H1 (cell line): ENCODE measurements around the gene ERLIN1. TPM values are rescaled to one million over a fixed set of nuclear protein-coding genes. Genes with fewer than 3 reads are reported as not detected.
A peak's percentile ranks its signal among the peaks of the same experiment; 100 is the strongest.

Experiments used
- CTCF ChIA-PET: fragments of 300-600 bp; sonication (Branson Sonifier 250); formaldehyde crosslinking; loops from one replicate; lab custom pipeline; 2021; ENCODE audit not compliant: partially characterized antibody; lab: Charles Lee
- POLR2A ChIA-PET: fragments of 300-600 bp; sonication (Branson Sonifier 250); formaldehyde crosslinking; loops from one replicate; lab custom pipeline; 2021; ENCODE audit warnings: inconsistent platforms; ENCODE audit not compliant: partially characterized antibody; lab: Charles Lee
- DNase-seq, 2 experiments: peaks; one replicate each; pipeline versions ENCODE4 v3.0.0 to v3.0.0-alpha.2; 2010 to 2022; ENCODE audit warnings: low spot score in 2 of 2, low read depth in 1 of 2, mixed read lengths in 1 of 2
- FAIRE-seq: peaks from 2 replicates; lab custom pipeline; 2011; peaks lifted over from hg19 to GRCh38; lab: Jason Lieb, UNC
- H2AFZ ChIP-seq: 2 replicates; pipeline ENCODE4 v1.8.1; 2012; ENCODE audit warnings: low read length, inconsistent platforms
- H2AK5ac ChIP-seq: 2 replicates; pipeline ENCODE4 v1.6.1; 2013; ENCODE audit warnings: low read depth, low read length
- H2BK120ac ChIP-seq: replicated peaks from 2 replicates; pipeline ENCODE3; 2013; ENCODE audit warnings: low read depth, low read length, inconsistent platforms
- H2BK12ac ChIP-seq: 2 replicates; pipeline ENCODE4 v1.6.1; 2013; ENCODE audit warnings: low read depth, low read length
- H2BK15ac ChIP-seq: 2 replicates; pipeline ENCODE4 v1.6.1; 2013; ENCODE audit warnings: low read length
- H2BK20ac ChIP-seq: 2 replicates; pipeline ENCODE4 v1.6.1; 2013; ENCODE audit warnings: low read length
- H2BK5ac ChIP-seq: 2 replicates; pipeline ENCODE4 v1.6.1; 2013; ENCODE audit warnings: low read depth, low read length
- H3K14ac ChIP-seq: 2 replicates; pipeline ENCODE4 v1.6.1; 2013; ENCODE audit warnings: inconsistent platforms; ENCODE audit not compliant: insufficient read length
- H3K18ac ChIP-seq: 2 replicates; pipeline ENCODE4 v1.6.1; 2013; ENCODE audit warnings: low read length; ENCODE audit errors: extremely low read depth
- H3K23ac ChIP-seq: 2 replicates; pipeline ENCODE4 v1.6.1; 2013; ENCODE audit warnings: inconsistent platforms; ENCODE audit not compliant: insufficient read length
- H3K23me2 ChIP-seq: 2 replicates; pipeline ENCODE4 v1.6.1; 2013; ENCODE audit warnings: low read depth, low read length
- H3K27ac ChIP-seq: 2 replicates; pipeline ENCODE4 v1.6.1; 2011; ENCODE audit warnings: low read depth, low read length, inconsistent platforms
- H3K27me3 ChIP-seq, 4 experiments: replicated peaks in 1 of 4; 1 replicate in 1 of 4; 2 replicates in 3 of 4; pipeline versions ENCODE4 v1.6.1 to v1.8.1; 2011 to 2013; ENCODE audit warnings: low read length in 3 of 4, mild to moderate bottlenecking in 3 of 4, inconsistent platforms in 2 of 4, mixed read lengths in 2 of 4, moderate library complexity in 1 of 4; ENCODE audit not compliant: control insufficient read depth in 3 of 4, insufficient read depth in 3 of 4; ENCODE audit errors: extremely low read depth in 1 of 4
- H3K36me3 ChIP-seq, 4 experiments: 2 replicates each; pipeline versions ENCODE4 v1.6.1 to v1.8.1; 2011 to 2013; ENCODE audit warnings: mild to moderate bottlenecking in 4 of 4, low read length in 3 of 4, moderate library complexity in 2 of 4, control low read depth in 1 of 4, inconsistent platforms in 1 of 4; ENCODE audit not compliant: insufficient read depth in 4 of 4, control insufficient read depth in 2 of 4
- H3K4ac ChIP-seq: replicated peaks from 2 replicates; pipeline ENCODE3; 2013; ENCODE audit warnings: low read length, low read depth, mixed read lengths, inconsistent platforms; ENCODE audit not compliant: insufficient read length
- H3K4me1 ChIP-seq, 4 experiments: replicated peaks in 1 of 4; 1 replicate in 1 of 4; 2 replicates in 3 of 4; pipeline versions ENCODE4 v1.6.1 to v1.8.1; 2011 to 2013; ENCODE audit warnings: low read length in 3 of 4, inconsistent platforms in 2 of 4, mixed read lengths in 1 of 4; ENCODE audit not compliant: insufficient read depth in 4 of 4, control insufficient read depth in 3 of 4
- H3K4me2 ChIP-seq, 2 experiments: 2 replicates each; pipeline versions ENCODE4 v1.6.1 to v1.8.1; 2011 to 2013; ENCODE audit warnings: low read depth in 2 of 2, low read length in 2 of 2, control low read depth in 1 of 2, inconsistent platforms in 1 of 2, mild to moderate bottlenecking in 1 of 2; ENCODE audit not compliant: insufficient read depth in 1 of 2
- H3K4me3 ChIP-seq, 4 experiments: fragments of 200-600, 300-600 bp in 1 of 4; sonication (generic), shearing (Covaris generic), sonication (Bioruptor Twin) in 1 of 4; 2 replicates each; pipeline versions ENCODE4 v1.5.1 to v1.8.1; 2011 to 2016; ENCODE audit warnings: low read length in 4 of 4, low read depth in 3 of 4, control low read depth in 2 of 4, inconsistent platforms in 2 of 4, mild to moderate bottlenecking in 2 of 4, mixed read lengths in 1 of 4, moderate library complexity in 1 of 4; ENCODE audit not compliant: insufficient read depth in 2 of 4; ENCODE audit errors: extremely low read depth in 1 of 4
- H3K56ac ChIP-seq: replicated peaks from 2 replicates; pipeline ENCODE3; 2013; ENCODE audit warnings: low read depth, mild to moderate bottlenecking, mixed read lengths, low read length, inconsistent platforms; ENCODE audit not compliant: insufficient read length
- H3K79me1 ChIP-seq: 2 replicates; pipeline ENCODE4 v1.6.1; 2013; ENCODE audit warnings: low read depth, low read length, control low read depth
- H3K79me2 ChIP-seq, 2 experiments: 2 replicates each; pipeline versions ENCODE4 v1.6.1 to v1.8.1; 2012 to 2013; ENCODE audit warnings: low read length in 2 of 2, mild to moderate bottlenecking in 2 of 2, inconsistent platforms in 1 of 2; ENCODE audit not compliant: insufficient read depth in 2 of 2, control insufficient read depth in 1 of 2
- H3K9ac ChIP-seq, 4 experiments: replicated peaks in 1 of 4; 1 replicate in 1 of 4; 2 replicates in 3 of 4; pipeline versions ENCODE4 v1.6.1 to v1.8.1; 2011 to 2013; ENCODE audit warnings: low read depth in 3 of 4, low read length in 3 of 4, control low read depth in 2 of 4, mild to moderate bottlenecking in 2 of 4, moderate library complexity in 2 of 4, inconsistent platforms in 1 of 4; ENCODE audit errors: extremely low read depth in 1 of 4
- H3K9me3 ChIP-seq, 2 experiments: 2 replicates each; pipeline versions ENCODE4 v1.6.1 to v1.8.1; 2012 to 2013; ENCODE audit warnings: mild to moderate bottlenecking in 2 of 2, moderate library complexity in 2 of 2, control low read depth in 1 of 2, inconsistent platforms in 1 of 2, low read depth in 1 of 2, low read length in 1 of 2, mixed read lengths in 1 of 2; ENCODE audit not compliant: insufficient read depth in 2 of 2
- H4K20me1 ChIP-seq, 2 experiments: replicated peaks in 1 of 2; 2 replicates each; pipeline versions ENCODE3 to v1.8.1; 2011 to 2013; ENCODE audit warnings: inconsistent platforms in 2 of 2, low read length in 2 of 2, mild to moderate bottlenecking in 1 of 2; ENCODE audit not compliant: insufficient read depth in 2 of 2, control insufficient read depth in 1 of 2
- H4K5ac ChIP-seq: 2 replicates; pipeline ENCODE4 v1.6.1; 2013; ENCODE audit warnings: low read length, low read depth, mixed read lengths, inconsistent platforms; ENCODE audit not compliant: insufficient read length
- H4K8ac ChIP-seq: 2 replicates; pipeline ENCODE4 v1.8.0; 2013; ENCODE audit warnings: mild to moderate bottlenecking, moderate library complexity, low read length, inconsistent platforms; ENCODE audit not compliant: insufficient read depth; ENCODE audit errors: extremely low read depth
- H4K91ac ChIP-seq: replicated peaks from 2 replicates; pipeline ENCODE3; 2013; ENCODE audit warnings: low read length, mixed read lengths, inconsistent platforms; ENCODE audit not compliant: insufficient read length
- ASH2L ChIP-seq: fragments of 200-600, 300-600 bp; sonication (generic); IDR thresholded peaks from one replicate; pipeline ENCODE4 v1.7.1; 2017; ENCODE audit warnings: low read length
- CHD2 ChIP-seq: IDR thresholded peaks from 2 replicates; pipeline ENCODE4 v1.6.1; 2012; ENCODE audit warnings: low read length, improper control_type of control experiment
- CREB1 ChIP-seq: IDR thresholded peaks from 2 replicates; pipeline ENCODE4 v1.6.1; 2012; ENCODE audit warnings: inconsistent platforms
- EGR1 ChIP-seq: IDR thresholded peaks from 2 replicates; pipeline ENCODE4 v1.6.1; 2011; ENCODE audit warnings: low read depth, low read length, borderline replicate concordance
- WGBS, 2 experiments: shearing (Covaris generic) in 1 of 2; methylation state at CpG; one replicate each; pipeline versions ENCODE4 v1.1.6 to v1.1.7; 2013 to 2015; ENCODE audit warnings: low lambda C conversion rate in 2 of 2, mixed read lengths in 2 of 2, inconsistent platforms in 1 of 2, low coverage in 1 of 2, missing lambda C conversion rate in 1 of 2; ENCODE audit not compliant: insufficient replicate concordance in 2 of 2, insufficient coverage in 1 of 2, insufficient read length in 1 of 2; ENCODE audit errors: extremely low coverage in 1 of 2, missing lambda C conversion rate in 1 of 2; 5-methylcytosine and 5-hydroxymethylcytosine counted together
- long read RNA-seq, 2 experiments: library from RNA in 1 of 2; library from capped mRNA in 1 of 2; stranded (forward); transcript quantifications; one replicate each; pipeline ENCODE4 v2.0.0, GENCODE V29; 2021; ENCODE audit warnings: inconsistent platforms in 1 of 2
- polyA minus RNA-seq, 3 experiments: library from RNA; depleted of rRNA, polyadenylated mRNA; stranded (reverse); fragments of >200 nt; gene quantifications; 1 replicate in 2 of 3; 2 replicates in 1 of 3; pipeline ENCODE4 v1.2.3, GENCODE V29; 2011
- polyA plus RNA-seq, 7 experiments: library from polyadenylated mRNA; depleted of rRNA in 3 of 7; stranded (reverse) in 5 of 7; unstranded in 2 of 7; fragments of >200 nt in 5 of 7; fragments of 200-250 nt in 2 of 7; gene quantifications; 1 replicate in 5 of 7; 2 replicates in 1 of 7; 4 replicates in 1 of 7; pipeline versions ENCODE4 v1.2.1 to v1.2.3, GENCODE V29; 2011 to 2013; ENCODE audit warnings: missing spikeins in 2 of 7, mixed read lengths in 2 of 7
- total RNA-seq: library from RNA; stranded (reverse); fragmentation: NEBNext Ultra II Directional; extraction: Animal tissue kit (Norgen Biotek cat#: 25700); gene quantifications from 2 replicates; pipeline ENCODE4 v1.2.1, GENCODE V29; 2021
- TF ChIP-seq, protein P1 (sequence below): IDR thresholded peaks from 2 replicates; pipeline ENCODE4 v1.6.1; 2012; ENCODE audit warnings: low read length, inconsistent platforms
- TF ChIP-seq, protein P2 (sequence below): IDR thresholded peaks from 2 replicates; pipeline ENCODE4 v1.6.1; 2012; ENCODE audit warnings: inconsistent platforms

Gene ERLIN1
- total RNA-seq (32.0 and 32.2 TPM in 2 replicates), polyA plus RNA-seq (2011; rRNA removed) (12.4 and 16.5 TPM in 2 replicates), polyA minus RNA-seq (2011; rRNA and poly(A)+ RNA removed) (25.8 and 39.1 TPM in 2 replicates)
- polyA plus RNA-seq (2011; cell fraction: cytosol; rRNA removed) = 23.6 TPM
- 15.4 TPM for polyA plus RNA-seq (2011; cell fraction: nucleus; rRNA removed)
- polyA plus RNA-seq (2012, experiment 1 of 2) = 28.2 to 30.1 TPM (median 29.2 TPM) in 4 replicates
- polyA plus RNA-seq (2012, experiment 2 of 2) = 9.4 TPM
- 46.4 TPM for polyA plus RNA-seq (2013, experiment 1 of 2)
- 51.8 TPM for polyA plus RNA-seq (2013, experiment 2 of 2)
- polyA minus RNA-seq (2011; cell fraction: cytosol; rRNA and poly(A)+ RNA removed) = 13.8 TPM
- polyA minus RNA-seq (2011; cell fraction: nucleus; rRNA and poly(A)+ RNA removed) = 14.5 TPM
- long read RNA-seq, experiment 1, full-length matches to known transcripts = 7 of 30 reads
- long read RNA-seq, experiment 1, partial matches to known transcripts = 5 of 30 reads
- long read RNA-seq, experiment 1, other reads (novel, unspliced or antisense) = 18 of 30 reads
- long read RNA-seq, experiment 2, full-length matches to known transcripts = 15 of 47 reads
- long read RNA-seq, experiment 2, partial matches to known transcripts = 2 of 47 reads
- long read RNA-seq, experiment 2, other reads (novel, unspliced or antisense) = 30 of 47 reads

GRCh38 chr10:100185364-100186252 is at the start of gene ERLIN1:
TSS of gene ERLIN1 (minus strand) at chr10:100186029. CDS start at chr10:100185626, 403 bp downstream.
- H2BK12ac ChIP-seq = 0 out of 2 replicates have a peak within 1 kb of the TSS, but pooled peaks have one; percentile 7
- no peak for FAIRE-seq
- peaks cover 0 to 4% (median 0%) of the 10 kb centered on the region in 4 experiments; a peak in 2 of 7 replicates for H3K4me1 ChIP-seq
- no peak within 1 kb of the TSS for H2AK5ac ChIP-seq
- H3K27me3 ChIP-seq = no peaks in the 10 kb centered on the region
- no peak within 1 kb of the TSS for H3K23ac ChIP-seq
- H3K27ac ChIP-seq = peak within 1 kb of the TSS; percentile 65
- peaks cover 0 to 26% of the 10 kb centered on the region in 2 experiments; a peak in 2 of 4 replicates for H3K79me2 ChIP-seq
- H3K4me3 ChIP-seq = peak within 1 kb of the TSS; percentile 76 to 91 (median 88)
- H3K9ac ChIP-seq = peak within 1 kb of the TSS; percentile 73 to 91 (median 82)
- H4K5ac ChIP-seq = peak within 1 kb of the TSS; percentile 97
- H4K20me1 ChIP-seq = no peaks in the 10 kb centered on the region
- H3K4me2 ChIP-seq = peak within 1 kb of the TSS; percentile 86 to 90
- peak within 1 kb of the TSS; percentile 46 for H3K4ac ChIP-seq
- peak within 1 kb of the TSS; percentile 72 for H4K91ac ChIP-seq
- peaks cover 12% of the 10 kb centered on the region for H3K23me2 ChIP-seq
- H4K8ac ChIP-seq = peak within 1 kb of the TSS; percentile 87
- peak within 1 kb of the TSS; percentile 62 for H2BK5ac ChIP-seq
- ChIA-PET CTCF (interaction anchor here (0.6 to 1.4 kb wide), 2 partner anchors 272 to 338 kb away, joined by 3 read pairs; no protein-coding TSS in a partner anchor), POLR2A (interaction anchor here (0.6 to 1.6 kb wide), 7 partner anchors 9 to 272 kb away, joined by 3 to 4 read pairs (median 4); no protein-coding TSS in a partner anchor)
- no peaks in the 10 kb centered on the region for H3K79me1 ChIP-seq
- peak within 1 kb of the TSS; percentile 91 for H2AFZ ChIP-seq
- peak; percentile 59 to 96 for DNase-seq
- H2BK120ac ChIP-seq = peak within 1 kb of the TSS; percentile 73
- H3K18ac ChIP-seq = peak within 1 kb of the TSS; percentile 92
- H3K56ac ChIP-seq = peak within 1 kb of the TSS; percentile 51
- H3K36me3 ChIP-seq = peaks cover 2 to 25% (median 10%) of the 10 kb centered on the region in 4 experiments; a peak in 6 of 8 replicates
- no peak within 1 kb of the TSS for H2BK20ac ChIP-seq
- H2BK15ac ChIP-seq = no peak within 1 kb of the TSS
- H3K14ac ChIP-seq = no peak within 1 kb of the TSS
- 2% methylated on average over 58 of the region's 65 CpGs; no CpG with 5 or more reads in 1 of the 2 experiments for WGBS, 2 experiments
- H3K9me3 ChIP-seq = no peaks in the 10 kb centered on the region
- TF ChIP-seq, protein P1, sequence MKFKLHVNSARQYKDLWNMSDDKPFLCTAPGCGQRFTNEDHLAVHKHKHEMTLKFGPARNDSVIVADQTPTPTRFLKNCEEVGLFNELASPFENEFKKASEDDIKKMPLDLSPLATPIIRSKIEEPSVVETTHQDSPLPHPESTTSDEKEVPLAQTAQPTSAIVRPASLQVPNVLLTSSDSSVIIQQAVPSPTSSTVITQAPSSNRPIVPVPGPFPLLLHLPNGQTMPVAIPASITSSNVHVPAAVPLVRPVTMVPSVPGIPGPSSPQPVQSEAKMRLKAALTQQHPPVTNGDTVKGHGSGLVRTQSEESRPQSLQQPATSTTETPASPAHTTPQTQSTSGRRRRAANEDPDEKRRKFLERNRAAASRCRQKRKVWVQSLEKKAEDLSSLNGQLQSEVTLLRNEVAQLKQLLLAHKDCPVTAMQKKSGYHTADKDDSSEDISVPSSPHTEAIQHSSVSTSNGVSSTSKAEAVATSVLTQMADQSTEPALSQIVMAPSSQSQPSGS = peak; percentile 62; the same call in 1 of the 2 replicates
- TF ChIP-seq EGR1 = peak; percentile 88
- TF ChIP-seq ASH2L = peak; percentile 96
- TF ChIP-seq CHD2 = 0 out of 2 replicates have a peak, but pooled peaks have one; percentile 16
- TF ChIP-seq, protein P2, sequence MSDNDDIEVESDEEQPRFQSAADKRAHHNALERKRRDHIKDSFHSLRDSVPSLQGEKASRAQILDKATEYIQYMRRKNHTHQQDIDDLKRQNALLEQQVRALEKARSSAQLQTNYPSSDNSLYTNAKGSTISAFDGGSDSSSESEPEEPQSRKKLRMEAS = peak; percentile 98
- TF ChIP-seq CREB1 = peak; percentile 85
